ENCODE data around the gene JAG1.

JAG1 gene

GRCh38 chr20:10673842-10674683 is at the start of gene JAG1:
TSS of gene JAG1 (minus strand) at chr20:10673999. CDS start at chr20:10673530, 469 bp downstream.
- DNase-seq (ENCODE audit: extremely low read depth, low read depth): peak; percentile 88
- no peak for TF ChIP-seq CTCF (IDR thresholded peaks at IDR 0.05; ENCODE audit: low read depth, low read length)

DNA sequence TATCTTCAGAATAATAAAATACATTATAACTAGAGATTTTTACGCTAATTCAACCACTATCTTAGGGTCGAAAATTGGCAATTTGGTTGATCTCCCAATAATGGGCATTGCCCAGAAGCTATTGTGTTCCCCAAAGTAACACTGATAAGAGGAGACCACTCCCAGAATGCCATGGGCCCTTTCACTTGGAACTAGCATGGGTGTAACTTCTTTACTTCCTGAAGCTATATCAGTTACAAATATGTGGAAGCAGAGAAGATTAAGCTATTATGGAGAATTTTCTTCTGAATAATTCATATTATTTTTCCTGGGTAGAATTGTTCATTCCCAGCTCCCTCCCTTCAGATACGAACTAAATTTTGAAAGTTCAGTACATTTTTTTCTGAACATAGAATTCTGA is 48.2 kb upstream of the JAG1 start:
- TF ChIP-seq CTCF (IDR thresholded peaks at IDR 0.05; ENCODE audit: low read depth, low read length): no peak
- DNase-seq (ENCODE audit: extremely low read depth, low read depth): no peak

DNA sequence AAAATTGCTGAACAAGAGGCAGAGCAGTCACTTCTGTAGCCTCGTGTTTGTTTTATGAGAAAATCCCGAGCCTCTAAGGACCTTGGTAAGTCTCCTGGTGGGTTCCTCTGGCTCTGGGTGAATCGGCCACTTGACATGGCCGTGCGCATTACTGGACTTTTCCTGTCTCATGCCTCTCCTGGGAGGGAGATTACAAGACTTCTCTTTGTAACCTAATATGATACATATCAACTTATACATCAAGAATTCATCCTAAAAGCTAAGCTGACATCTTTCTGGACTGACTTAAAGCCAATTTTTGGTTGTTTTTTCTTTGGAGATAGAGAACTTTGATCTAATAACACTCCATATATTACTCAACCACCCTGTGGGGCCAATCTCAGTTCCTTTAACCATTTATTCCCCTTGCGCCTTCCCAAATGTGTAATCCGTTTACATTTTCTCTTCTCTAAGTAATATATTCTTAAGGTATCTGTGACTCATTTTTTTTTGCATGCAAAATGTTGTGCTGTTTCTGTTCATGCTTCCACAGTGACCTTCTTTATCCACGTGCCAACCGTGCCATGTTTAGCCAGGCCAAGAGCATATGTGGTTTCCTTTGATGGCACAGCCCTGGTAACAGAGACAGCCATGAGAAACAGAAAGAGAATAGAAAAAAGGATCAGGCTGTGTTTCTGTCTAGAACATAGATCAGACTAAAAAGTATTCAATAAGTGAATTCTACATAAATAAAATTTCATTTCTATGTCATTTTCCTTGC is 47.5 kb upstream of the JAG1 start:
- no peak for DNase-seq (ENCODE audit: extremely low read depth, low read depth)
- TF ChIP-seq CTCF (IDR thresholded peaks at IDR 0.05; ENCODE audit: low read depth, low read length): no peak

DNA sequence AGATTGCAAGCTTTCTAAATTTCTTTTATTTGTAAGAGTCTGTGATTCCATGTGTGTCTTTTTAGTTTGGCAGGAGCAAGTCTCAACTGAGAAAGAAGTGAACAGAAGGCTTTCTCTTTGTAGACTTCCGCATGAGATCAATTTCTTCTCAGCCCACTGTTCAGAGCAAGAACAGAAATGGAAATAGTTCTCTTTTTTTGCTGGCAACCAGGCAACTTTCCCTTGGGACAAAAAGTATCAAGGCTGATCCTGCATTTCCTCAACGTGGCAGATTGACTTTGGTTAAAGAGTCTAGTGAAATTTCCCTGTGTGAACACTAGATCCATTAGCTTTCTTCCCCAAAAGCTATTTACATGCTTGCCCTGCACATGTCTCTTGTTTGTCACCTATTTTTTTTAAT is 46.8 kb upstream of the JAG1 start:
- DNase-seq (ENCODE audit: extremely low read depth, low read depth): no peak
- TF ChIP-seq CTCF (IDR thresholded peaks at IDR 0.05; ENCODE audit: low read depth, low read length): no peak

DNA sequence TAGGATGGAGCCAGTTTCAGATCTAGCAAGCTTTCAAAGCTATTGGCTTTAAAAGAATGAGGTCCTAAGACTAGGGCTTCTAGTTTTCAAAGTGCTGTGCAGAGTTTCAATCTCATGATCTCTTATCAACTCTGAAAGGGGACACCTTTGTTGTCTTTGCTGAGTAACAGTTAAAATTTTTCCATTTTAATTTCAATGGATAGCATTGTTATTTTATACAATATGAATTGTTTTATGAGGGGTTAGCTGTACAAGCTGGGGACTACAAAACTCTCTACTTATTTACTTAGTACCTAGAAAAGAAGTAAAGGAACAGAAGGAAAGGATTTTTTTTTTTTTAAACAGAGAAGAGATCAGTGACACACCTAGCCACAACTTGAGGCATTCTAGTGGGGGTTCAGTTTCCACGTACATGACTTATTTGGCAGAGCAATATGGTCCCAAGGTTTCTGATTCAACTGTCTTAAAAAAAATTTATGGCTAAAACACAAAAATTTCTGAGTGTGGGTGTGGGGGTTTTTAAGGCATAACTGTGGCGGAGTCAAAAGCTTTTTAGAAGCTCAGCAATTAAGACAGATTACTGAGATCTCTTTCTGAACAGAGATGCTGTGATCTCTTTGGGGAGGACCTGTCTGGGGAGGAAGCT is 46.1 kb upstream of the JAG1 start:
- no peak for DNase-seq (ENCODE audit: extremely low read depth, low read depth)
- TF ChIP-seq CTCF (IDR thresholded peaks at IDR 0.05; ENCODE audit: low read depth, low read length): no peak

DNA sequence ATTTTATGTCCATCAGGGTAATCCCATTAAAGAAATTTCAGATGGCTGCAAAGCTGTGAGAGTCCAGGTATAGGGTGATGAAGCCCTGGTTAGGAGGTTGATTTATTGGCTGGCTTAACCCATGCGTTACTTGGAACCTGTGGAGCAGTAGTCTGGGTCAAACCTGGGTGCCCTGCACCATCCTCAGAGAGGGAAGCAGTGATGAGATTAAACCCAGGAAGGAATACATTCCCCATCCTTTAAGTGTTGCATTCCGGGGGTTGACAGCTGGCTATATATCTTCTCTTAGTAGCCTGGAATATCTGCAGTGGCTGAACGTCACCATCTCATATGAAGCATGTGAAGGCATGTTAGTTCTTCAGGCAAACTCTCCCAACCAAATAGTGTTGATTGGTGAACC is 44.9 kb upstream of the JAG1 start:
- TF ChIP-seq CTCF (IDR thresholded peaks at IDR 0.05; ENCODE audit: low read depth, low read length): no peak
- no peak for DNase-seq (ENCODE audit: extremely low read depth, low read depth)

GRCh38 chr20:10716855-10717254 is 43.1 kb upstream of the JAG1 start:
- no peak for DNase-seq (ENCODE audit: extremely low read depth, low read depth)
- TF ChIP-seq CTCF (IDR thresholded peaks at IDR 0.05; ENCODE audit: low read depth, low read length): no peak
